K562 (cell line): ENCODE measurements around the gene C17orf113. TPM values are rescaled to one million over a fixed set of nuclear protein-coding genes. Genes with fewer than 3 reads are reported as not detected.

Experiments
- BCL6 ChIP-seq: fragments of 250-450 bp; sonication (Bioruptor Pico); IDR thresholded peaks from 2 replicates; pipeline ENCODE4 v1.4.0; 2020
- BRD9 ChIP-seq: fragments of 450-650 bp; IDR thresholded peaks from 2 replicates; pipeline ENCODE4 v1.6.1; 2018; ENCODE audit warnings: low read depth; ENCODE audit not compliant: partially characterized antibody
- EWSR1 ChIP-seq: fragments of 450-650 bp; IDR thresholded peaks from 2 replicates; pipeline ENCODE4 v1.6.1; 2018; ENCODE audit warnings: borderline replicate concordance, mild to moderate bottlenecking, low read depth, moderate library complexity; ENCODE audit not compliant: partially characterized antibody
- MED1 ChIP-seq: sonication (generic); formaldehyde crosslinking; IDR thresholded peaks from 2 replicates; pipeline ENCODE4 v1.8.1; 2023; ENCODE audit warnings: missing genetic modification reagents, borderline replicate concordance
- MTA1 ChIP-seq: fragments of 450-650 bp; IDR thresholded peaks from 2 replicates; pipeline ENCODE4 v1.6.1; 2017; ENCODE audit warnings: borderline replicate concordance
- RBBP5 ChIP-seq: fragments of 200-600 bp; sonication (generic); IDR thresholded peaks from 2 replicates; pipeline ENCODE4 v1.6.1; 2012; ENCODE audit warnings: borderline replicate concordance, mild to moderate bottlenecking, low read length, control low read depth, inconsistent platforms; ENCODE audit not compliant: insufficient read depth, poor library complexity, severe bottlenecking
- SMARCE1 ChIP-seq: fragments of 450-650 bp; IDR thresholded peaks from 2 replicates; pipeline ENCODE4 v1.7.1; 2016; ENCODE audit warnings: mild to moderate bottlenecking
- SP1 ChIP-seq: sonication (generic); formaldehyde crosslinking; IDR thresholded peaks from 2 replicates; pipeline ENCODE4 v1.8.1; 2022; ENCODE audit warnings: mild to moderate bottlenecking, missing genetic modification reagents
- SPI1 ChIP-seq: IDR thresholded peaks from 2 replicates; pipeline ENCODE4 v1.6.1; 2011; ENCODE audit warnings: low read depth, low read length, control low read depth, borderline replicate concordance
- STAT5B ChIP-seq: fragments of 250-450 bp; sonication (Bioruptor Pico); IDR thresholded peaks from 2 replicates; pipeline ENCODE4 v1.8.0; 2021; ENCODE audit warnings: mild to moderate bottlenecking, inconsistent platforms
- ZKSCAN1 ChIP-seq: fragments of 150-350 bp; IDR thresholded peaks from 2 replicates; pipeline ENCODE4 v1.6.1; 2016; ENCODE audit warnings: low read depth, low read length
- ZNF174 ChIP-seq: fragments of 250-450 bp; sonication (Bioruptor Pico); IDR thresholded peaks from 2 replicates; pipeline ENCODE4 v1.4.0; 2020; ENCODE audit warnings: mild to moderate bottlenecking
- ZNF551 ChIP-seq: fragments of 250-450 bp; sonication (Bioruptor Pico); IDR thresholded peaks from 2 replicates; pipeline ENCODE4 v1.5.0; 2021; ENCODE audit warnings: mild to moderate bottlenecking, moderate library complexity
- polyA plus RNA-seq, 8 experiments: library from polyadenylated mRNA; depleted of rRNA in 4 of 8; stranded (reverse) in 5 of 8; unstranded in 3 of 8; fragments of >200 nt; fragmentation: Nextera tagmentation in 2 of 8; fragmentation: Illumina TruSeq in 1 of 8; extraction: Ambion mirVana in 2 of 8; extraction: Trizol in 1 of 8; gene quantifications; 2 replicates each; pipeline versions ENCODE4 v1.2.1 to v1.2.3, GENCODE V29; 2011 to 2014; ENCODE audit warnings: inconsistent platforms in 1 of 8, missing spikeins in 1 of 8
- total RNA-seq, 7 experiments: library from RNA; depleted of rRNA in 6 of 7; stranded (reverse); fragments of >200 nt in 6 of 7; fragmentation: Illumina TruSeq in 2 of 7; extraction: Trizol in 2 of 7; gene quantifications; 2 replicates each; pipeline versions ENCODE4 v1.2.1 to v1.2.3, GENCODE V29; 2011 to 2021; ENCODE audit warnings: low replicate concordance in 1 of 7
- TF ChIP-seq, protein P1 (sequence below), 3 experiments: fragments of 200-800 bp in 1 of 3; fragments of 250-450 bp in 1 of 3; fragments of 450-650 bp in 1 of 3; sonication (Bioruptor Pico) in 1 of 3; sonication (Bioruptor generic) in 1 of 3; formaldehyde crosslinking in 1 of 3; IDR thresholded peaks; 2 replicates each; pipeline versions ENCODE4 v1.6.1 to v1.8.0; 2016 to 2022; ENCODE audit warnings: mild to moderate bottlenecking in 2 of 3, missing genetic modification characterization in 2 of 3, missing compliant biosample characterization in 1 of 3, moderate library complexity in 1 of 3
- TF ChIP-seq, protein P2 (sequence below): fragments of 250-450 bp; sonication (Bioruptor Pico); IDR thresholded peaks from 2 replicates; pipeline ENCODE4 v1.5.0; 2020; ENCODE audit warnings: mild to moderate bottlenecking
- TF ChIP-seq, protein P3 (sequence below): fragments of 250-450 bp; sonication (Bioruptor Pico); IDR thresholded peaks from 2 replicates; pipeline ENCODE4 v1.5.0; 2021
- TF ChIP-seq, protein P4 (sequence below): fragments of 450-650 bp; formaldehyde crosslinking; IDR thresholded peaks from 2 replicates; pipeline ENCODE4 v1.4.0; 2022; ENCODE audit warnings: missing genetic modification characterization
- TF ChIP-seq, protein P5 (sequence below): fragments of 200-800 bp; sonication (Bioruptor generic); IDR thresholded peaks from 2 replicates; pipeline ENCODE4 v1.6.1; 2017; ENCODE audit warnings: missing genetic modification characterization, missing compliant biosample characterization

Gene C17orf113
- total and polyA plus RNA-seq, 9 of the 15 experiments (the other 6 are each of a cell fraction or from before 2014, with no cell fraction given) = 0.10 to 1.2 (median 0.31) TPM

DNA sequence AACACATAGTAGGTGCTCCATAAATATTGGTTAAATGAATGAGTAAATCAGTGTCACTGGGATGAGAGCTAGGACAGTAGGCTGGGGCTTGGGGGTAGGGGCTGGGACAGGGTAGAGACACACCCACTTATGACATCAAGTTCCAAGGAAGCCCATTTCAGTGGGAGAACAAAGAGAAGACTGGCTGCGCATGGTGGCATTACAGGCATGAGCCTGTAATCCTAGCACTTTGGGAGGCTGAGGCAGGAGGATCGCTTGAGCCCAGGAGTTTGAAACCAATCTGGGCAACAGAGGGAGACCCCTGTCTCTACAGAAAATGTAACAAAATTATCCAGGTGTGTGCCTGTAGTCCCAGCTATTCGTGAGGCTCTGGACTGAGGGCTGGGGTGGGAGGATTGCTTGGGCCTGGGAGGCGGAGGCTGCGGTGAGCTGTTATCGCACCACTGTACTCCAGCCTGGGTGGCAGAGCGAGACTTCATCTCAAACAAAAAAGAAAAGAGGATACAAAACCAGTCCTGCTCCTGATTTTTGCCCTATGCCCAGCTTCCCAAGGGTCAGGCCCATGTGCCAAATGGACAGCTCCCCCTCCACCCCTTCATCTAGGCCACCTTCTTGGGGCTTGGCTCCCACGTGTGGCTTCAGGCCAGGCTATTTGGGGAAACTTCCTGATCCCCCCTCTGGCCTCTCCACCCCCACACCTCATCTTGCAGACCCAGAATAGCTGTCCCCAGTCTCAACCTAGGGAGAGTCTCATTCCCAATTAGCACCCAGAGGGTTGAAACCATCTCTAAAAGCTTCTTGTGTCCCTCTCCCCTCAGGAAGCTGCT is 40.8 kb upstream of the C17orf113 start (continued):
- TF ChIP-seq MED1 (CRISPR knock-in tag) (no peak), SP1 (CRISPR knock-in tag) (peak; percentile 39; the same call in 1 of the 2 replicates), ZNF551 (CRISPR knock-in tag) (no peak), EWSR1 (no peak), ZKSCAN1 (peak; percentile 45; the same call in 1 of the 2 replicates), SMARCE1 (peak; percentile 69; the same call in 1 of the 2 replicates), BCL6 (CRISPR knock-in tag) (no peak), STAT5B (CRISPR knock-in tag) (no peak), MTA1 (no peak), BRD9 (no peak), RBBP5 (peak; percentile 39), SPI1 (no peak), ZNF174 (CRISPR knock-in tag) (no peak)
- TF ChIP-seq, protein P1, sequence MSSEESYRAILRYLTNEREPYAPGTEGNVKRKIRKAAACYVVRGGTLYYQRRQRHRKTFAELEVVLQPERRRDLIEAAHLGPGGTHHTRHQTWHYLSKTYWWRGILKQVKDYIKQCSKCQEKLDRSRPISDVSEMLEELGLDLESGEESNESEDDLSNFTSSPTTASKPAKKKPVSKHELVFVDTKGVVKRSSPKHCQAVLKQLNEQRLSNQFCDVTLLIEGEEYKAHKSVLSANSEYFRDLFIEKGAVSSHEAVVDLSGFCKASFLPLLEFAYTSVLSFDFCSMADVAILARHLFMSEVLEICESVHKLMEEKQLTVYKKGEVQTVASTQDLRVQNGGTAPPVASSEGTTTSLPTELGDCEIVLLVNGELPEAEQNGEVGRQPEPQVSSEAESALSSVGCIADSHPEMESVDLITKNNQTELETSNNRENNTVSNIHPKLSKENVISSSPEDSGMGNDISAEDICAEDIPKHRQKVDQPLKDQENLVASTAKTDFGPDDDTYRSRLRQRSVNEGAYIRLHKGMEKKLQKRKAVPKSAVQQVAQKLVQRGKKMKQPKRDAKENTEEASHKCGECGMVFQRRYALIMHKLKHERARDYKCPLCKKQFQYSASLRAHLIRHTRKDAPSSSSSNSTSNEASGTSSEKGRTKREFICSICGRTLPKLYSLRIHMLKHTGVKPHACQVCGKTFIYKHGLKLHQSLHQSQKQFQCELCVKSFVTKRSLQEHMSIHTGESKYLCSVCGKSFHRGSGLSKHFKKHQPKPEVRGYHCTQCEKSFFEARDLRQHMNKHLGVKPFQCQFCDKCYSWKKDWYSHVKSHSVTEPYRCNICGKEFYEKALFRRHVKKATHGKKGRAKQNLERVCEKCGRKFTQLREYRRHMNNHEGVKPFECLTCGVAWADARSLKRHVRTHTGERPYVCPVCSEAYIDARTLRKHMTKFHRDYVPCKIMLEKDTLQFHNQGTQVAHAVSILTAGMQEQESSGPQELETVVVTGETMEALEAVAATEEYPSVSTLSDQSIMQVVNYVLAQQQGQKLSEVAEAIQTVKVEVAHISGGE (CRISPR knock-in tag; IDR thresholded peaks at IDR 0.05) = no peak
- TF ChIP-seq, protein P2, sequence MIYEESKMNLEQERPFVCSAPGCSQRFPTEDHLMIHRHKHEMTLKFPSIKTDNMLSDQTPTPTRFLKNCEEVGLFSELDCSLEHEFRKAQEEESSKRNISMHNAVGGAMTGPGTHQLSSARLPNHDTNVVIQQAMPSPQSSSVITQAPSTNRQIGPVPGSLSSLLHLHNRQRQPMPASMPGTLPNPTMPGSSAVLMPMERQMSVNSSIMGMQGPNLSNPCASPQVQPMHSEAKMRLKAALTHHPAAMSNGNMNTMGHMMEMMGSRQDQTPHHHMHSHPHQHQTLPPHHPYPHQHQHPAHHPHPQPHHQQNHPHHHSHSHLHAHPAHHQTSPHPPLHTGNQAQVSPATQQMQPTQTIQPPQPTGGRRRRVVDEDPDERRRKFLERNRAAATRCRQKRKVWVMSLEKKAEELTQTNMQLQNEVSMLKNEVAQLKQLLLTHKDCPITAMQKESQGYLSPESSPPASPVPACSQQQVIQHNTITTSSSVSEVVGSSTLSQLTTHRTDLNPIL = no peak
- TF ChIP-seq, protein P3, sequence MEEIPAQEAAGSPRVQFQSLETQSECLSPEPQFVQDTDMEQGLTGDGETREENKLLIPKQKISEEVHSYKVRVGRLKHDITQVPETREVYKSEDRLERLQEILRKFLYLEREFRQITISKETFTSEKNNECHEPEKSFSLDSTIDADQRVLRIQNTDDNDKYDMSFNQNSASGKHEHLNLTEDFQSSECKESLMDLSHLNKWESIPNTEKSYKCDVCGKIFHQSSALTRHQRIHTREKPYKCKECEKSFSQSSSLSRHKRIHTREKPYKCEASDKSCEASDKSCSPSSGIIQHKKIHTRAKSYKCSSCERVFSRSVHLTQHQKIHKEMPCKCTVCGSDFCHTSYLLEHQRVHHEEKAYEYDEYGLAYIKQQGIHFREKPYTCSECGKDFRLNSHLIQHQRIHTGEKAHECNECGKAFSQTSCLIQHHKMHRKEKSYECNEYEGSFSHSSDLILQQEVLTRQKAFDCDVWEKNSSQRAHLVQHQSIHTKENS (CRISPR knock-in tag) = no peak
- TF ChIP-seq, protein P4, sequence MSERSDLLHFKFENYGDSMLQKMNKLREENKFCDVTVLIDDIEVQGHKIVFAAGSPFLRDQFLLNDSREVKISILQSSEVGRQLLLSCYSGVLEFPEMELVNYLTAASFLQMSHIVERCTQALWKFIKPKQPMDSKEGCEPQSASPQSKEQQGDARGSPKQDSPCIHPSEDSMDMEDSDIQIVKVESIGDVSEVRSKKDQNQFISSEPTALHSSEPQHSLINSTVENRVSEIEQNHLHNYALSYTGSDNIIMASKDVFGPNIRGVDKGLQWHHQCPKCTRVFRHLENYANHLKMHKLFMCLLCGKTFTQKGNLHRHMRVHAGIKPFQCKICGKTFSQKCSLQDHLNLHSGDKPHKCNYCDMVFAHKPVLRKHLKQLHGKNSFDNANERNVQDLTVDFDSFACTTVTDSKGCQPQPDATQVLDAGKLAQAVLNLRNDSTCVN (CRISPR knock-in tag) = no peak
- TF ChIP-seq, protein P5, sequence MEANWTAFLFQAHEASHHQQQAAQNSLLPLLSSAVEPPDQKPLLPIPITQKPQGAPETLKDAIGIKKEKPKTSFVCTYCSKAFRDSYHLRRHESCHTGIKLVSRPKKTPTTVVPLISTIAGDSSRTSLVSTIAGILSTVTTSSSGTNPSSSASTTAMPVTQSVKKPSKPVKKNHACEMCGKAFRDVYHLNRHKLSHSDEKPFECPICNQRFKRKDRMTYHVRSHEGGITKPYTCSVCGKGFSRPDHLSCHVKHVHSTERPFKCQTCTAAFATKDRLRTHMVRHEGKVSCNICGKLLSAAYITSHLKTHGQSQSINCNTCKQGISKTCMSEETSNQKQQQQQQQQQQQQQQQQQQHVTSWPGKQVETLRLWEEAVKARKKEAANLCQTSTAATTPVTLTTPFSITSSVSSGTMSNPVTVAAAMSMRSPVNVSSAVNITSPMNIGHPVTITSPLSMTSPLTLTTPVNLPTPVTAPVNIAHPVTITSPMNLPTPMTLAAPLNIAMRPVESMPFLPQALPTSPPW (CRISPR knock-in tag) = peak; percentile 60; the same call in 1 of the 2 replicates
